CD1c-positive myeloid dendritic cell (primary cell): ENCODE results near the gene DPP6.
"Not testable (repeated sequence)": the region's sequence is repeated elsewhere in the genome, so short reads cannot be mapped to it uniquely, and the experiment has no call there.

Source experiments
- DNase-seq: peaks from one replicate; pipeline ENCODE4 v3.0.0-alpha.2; 2016; ENCODE audit errors: extremely low spot score

The DPP6 gene

DNA sequence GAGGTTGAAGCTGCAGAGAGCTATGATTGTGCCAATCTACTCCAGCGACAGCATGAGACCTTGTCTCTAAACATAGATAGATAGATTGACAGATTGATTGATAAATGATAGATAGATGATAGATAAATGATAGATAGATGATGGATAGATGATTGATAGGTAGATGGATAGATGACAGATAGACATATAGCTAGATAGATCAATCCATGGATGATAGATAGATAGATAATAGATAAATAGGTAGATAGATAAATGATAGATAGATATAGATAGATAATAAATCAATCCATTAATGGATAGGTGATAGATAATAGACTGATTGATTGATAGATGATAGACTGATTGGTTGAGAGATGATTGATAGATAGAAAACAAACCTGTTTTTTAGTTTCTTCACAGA lies 601.1 kb downstream of the DPP6 start:
- DNase-seq = no peak

DNA sequence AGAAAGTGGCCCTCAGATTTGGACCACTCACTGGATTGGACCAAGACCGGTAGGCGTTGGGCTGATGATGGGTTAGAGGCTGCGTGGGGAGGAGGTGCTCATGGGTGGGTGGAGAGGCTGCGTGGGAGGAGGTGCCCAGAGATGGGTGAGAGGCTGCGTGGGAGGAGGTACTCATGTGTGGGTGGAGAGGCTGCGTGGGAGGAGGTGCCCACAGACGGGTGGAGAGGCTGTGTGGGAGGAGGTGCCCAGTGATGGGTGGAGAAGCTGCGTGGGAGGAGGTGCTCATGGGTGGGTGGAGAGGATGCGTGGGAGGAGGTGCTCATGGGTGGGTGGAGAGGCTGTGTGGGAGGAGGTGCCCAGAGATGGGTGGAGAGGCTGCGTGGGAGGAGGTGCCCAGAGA lies 604.4 kb downstream of the DPP6 start:
- no peak for DNase-seq

DNA sequence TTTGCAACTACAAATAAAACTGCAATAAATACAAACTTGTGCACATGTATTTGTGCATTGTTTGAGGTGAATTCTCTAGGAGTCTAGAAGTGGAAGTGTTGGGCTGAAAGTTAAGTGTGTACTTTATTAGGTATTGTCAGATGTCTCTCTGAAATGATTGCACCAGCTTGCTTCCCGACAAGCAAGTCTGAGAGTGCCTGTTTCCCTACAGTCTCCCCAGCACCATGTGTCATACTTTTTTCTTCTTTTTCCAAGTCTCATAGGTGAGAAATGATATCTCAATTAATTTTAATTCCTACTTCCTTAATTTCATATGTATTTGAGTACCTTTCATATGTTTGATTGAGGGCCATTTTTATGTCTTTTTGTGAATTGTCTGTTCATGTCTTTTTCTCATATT lies 614.6 kb downstream of the DPP6 start:
- DNase-seq = no peak

DNA sequence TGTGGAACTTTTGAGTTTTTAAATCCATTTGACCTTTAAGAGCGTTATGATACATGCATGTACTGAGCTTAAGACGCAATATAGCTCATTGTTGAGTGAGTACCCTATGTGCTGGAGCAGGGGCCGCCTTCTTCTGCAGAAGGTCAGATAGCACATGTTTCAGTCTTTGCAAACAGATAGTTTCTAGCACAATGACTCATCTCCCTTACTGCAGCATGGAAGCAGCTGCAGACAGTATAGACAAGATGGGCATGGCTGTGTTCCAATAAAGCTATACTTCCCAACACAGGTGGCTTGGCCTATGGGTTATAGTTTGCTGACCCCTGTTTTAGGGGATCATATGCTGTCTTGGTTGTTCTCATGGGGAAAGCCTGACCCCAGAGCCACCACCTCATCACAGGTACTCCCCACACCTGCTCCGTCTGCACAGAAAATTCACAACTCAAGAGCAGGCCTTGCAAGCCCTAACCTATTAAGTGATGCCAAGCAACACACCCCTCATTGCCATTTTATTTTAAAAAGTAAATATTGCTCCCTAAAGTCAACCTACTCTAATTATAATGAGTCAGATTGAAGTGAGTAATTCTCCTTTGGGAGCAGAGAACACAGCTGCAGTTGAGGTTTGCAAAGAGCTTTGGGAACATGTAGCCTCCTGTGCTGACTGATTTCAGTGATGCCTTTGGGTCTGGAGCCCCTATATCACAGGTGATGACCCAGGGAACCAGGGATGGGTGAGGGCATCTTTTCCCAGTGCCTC lies 620.6 kb downstream of the DPP6 start:
- DNase-seq = no peak

DNA sequence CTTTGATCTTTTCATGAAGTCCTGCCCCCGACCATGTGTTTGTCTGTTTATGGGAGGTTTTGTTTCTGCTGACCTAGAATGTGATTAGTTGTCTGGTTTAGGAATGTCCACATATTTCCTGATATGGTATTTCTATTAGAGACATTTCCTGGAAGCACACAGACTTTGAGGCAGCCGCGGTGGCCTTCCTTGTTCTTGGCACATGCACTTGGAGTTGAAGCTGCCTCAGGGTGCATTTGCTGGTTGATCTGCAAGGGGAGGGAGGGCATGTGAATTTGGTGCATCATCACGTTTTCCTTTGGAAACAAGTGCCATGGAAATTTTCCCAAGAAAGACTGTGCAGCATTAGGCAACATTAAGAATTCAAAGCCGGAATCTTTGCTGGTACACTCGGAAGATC lies 622.0 kb downstream of the DPP6 start:
- DNase-seq = no peak

DNA sequence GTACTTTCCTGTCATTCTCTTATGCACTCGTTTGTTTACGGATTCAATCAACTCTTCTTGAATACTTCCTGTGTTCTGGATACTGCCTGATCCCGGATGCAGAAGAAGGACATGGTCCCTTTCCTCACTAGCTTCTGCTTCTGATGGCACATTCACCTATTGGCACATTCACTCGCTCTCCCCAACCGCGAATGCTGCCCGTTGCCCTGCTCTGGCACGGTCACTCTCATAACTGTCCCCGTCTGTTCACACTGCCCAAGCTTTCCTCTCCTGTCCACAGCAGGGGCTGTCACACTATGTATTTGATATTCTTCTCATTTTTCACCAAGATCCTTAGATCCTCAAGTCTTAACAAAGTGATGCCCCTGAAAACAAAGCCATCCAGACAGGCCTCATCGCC lies 623.4 kb downstream of the DPP6 start:
- no peak for DNase-seq

DNA sequence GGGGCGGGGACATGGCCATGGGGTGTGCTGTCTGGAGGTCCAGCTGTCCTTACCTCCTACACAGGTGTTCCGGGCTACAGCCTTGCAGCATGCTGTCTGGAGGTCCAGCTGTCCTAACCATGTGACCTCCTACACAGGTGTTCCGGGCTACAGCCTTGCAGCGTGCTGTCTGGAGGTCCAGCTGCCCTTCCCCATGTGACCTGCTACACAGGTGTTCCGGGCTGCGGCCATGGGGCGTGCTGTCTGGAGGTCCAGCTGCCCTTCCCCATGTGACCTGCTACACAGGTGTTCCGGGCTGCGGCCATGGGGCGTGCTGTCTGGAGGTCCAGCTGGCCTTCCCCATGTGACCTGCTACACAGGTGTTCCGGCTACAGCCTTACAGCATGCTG lies 623.8 kb downstream of the DPP6 start:
- not testable (repeated sequence) for DNase-seq

DNA sequence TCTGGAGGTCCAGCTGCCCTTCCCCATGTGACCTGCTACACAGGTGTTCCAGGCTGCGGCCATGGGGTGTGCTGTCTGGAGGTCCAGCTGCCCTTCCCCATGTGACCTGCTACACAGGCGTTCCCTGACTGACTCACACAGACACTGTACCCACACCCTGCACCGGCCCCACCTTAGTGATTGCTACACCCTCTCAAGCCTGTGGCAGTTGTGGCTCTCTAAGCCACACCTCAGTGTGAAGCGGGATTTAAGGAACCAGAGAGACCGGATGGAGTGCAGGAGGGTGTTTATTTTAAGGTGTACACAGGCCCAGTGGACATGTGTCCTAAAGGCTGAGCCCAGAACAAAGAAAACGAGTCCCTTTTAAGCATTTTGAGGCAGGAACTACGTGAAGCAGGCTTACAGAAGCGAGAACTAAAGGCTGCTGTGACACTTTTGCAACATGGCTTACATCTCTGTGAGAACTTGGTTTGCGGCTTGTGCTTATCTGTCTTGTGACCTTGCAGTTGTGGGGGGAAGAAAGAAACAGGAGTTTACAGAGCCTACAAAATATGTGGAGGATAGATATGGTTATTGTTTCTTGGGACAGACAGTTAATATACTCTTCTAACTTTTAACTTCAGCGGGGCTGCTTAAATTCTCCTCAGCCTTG lies 624.4 kb downstream of the DPP6 start:
- no peak for DNase-seq

DNA sequence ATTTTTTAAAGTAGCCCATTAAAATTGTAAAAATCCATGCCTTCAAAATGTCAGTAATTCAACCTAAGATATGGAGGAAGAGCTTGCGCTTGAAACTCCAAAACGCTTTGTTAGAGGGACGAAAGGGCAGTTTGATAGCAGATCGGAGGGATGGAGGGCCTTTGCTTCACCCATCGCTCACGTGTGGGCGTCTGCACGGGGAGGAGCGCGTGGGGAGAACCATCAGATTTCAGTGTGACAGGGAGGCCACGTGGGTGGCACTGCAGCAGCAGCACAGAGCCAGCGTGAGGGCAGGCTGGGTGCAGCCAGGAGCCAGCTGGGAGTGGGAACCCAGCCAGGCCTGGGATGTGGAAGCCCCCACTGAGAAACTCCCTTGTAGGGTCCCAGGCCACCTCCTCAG lies 625.3 kb downstream of the DPP6 start:
- no peak for DNase-seq

DNA sequence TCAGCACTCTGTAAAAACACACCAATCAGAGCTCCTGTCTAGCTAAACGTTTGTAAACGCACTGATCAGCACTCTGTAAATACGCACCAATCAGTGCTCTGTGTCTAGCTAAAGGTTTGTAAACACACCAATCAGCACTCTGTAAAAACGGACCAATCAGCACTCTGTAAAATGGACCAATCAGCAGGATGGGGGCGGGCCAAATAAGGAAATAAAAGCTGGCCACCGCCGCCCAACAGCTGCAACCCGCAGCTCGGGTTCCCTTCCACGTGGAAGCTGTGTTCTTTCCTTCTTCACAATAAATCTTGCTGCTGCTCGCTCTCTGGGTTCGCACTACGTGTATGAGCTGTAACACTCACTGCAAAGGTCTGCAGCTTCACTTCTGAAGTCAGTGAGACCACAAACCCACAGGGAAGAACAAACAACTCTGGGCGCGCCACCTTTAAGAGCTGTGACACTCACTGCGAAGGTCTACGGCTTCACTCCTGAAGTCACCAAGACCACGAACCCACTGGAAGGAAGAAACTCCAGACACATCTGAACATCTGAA lies 625.9 kb downstream of the DPP6 start:
- DNase-seq = not testable (repeated sequence)

DNA sequence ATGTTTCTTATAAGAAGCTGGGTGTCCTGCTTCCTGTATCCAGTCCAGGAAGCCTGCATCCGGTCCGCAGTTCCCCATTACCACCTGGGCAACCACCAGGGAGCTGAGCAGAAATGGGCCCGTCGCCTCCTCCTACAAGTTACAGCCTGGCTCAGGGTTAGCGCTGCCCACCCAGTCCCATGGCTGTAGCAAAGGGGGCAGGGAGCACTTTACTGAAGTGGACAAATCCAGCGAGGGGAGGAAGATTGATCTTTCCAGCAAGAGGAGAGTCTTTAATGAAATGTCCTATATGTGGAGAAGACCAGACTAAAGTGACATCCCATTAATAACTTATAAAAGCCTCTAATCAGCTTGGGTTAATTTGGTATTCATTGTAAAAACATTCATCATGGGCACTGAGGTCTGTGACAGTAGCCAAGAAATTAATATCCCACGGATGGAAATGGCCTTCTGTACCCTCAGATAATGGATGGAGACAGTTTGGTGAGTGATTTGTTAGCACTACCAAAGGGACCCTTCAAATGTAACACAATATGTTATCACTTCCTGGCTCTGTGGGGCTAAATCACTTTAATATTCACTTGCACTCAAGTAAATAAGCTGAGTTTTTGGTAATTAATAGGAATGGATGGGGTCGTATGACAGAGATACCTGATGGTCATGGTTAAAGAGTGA lies 627.3 kb downstream of the DPP6 start:
- DNase-seq = no peak

DNA sequence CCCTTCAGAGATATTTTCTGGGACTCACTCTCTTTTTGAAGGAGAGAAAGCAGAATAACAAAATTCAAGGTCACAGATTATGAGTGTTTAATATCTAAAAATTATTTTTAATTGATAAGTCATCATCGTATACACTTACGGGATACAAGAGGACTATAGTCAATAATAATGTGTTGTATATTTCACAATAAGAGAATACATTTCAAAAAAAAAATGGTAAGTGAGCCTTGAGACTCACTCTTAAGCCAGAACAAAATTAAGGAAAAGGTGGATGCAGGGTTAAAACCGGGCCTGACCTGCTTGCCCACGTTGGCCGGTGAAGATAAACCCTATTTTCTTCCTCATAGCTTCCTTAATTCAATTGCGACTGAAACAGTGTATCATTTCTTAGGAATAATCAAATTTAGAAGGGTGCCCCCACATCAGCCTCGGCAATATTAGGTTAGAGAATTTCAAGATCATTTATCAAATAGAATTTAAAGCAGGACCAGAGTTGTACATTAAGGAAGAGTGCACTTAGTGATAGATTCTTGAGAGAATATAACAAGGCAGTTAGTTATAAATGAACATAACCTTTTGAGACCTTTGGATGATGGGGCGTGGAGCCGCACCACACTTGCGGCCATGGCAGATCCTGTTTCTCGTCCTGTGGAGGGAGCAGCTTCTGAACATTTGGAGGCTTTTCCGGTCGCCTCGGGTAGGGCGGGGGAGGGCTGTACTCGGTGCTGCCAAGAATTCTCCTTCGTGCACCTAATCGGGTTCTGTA lies 628.9 kb downstream of the DPP6 start:
- DNase-seq = no peak

DNA sequence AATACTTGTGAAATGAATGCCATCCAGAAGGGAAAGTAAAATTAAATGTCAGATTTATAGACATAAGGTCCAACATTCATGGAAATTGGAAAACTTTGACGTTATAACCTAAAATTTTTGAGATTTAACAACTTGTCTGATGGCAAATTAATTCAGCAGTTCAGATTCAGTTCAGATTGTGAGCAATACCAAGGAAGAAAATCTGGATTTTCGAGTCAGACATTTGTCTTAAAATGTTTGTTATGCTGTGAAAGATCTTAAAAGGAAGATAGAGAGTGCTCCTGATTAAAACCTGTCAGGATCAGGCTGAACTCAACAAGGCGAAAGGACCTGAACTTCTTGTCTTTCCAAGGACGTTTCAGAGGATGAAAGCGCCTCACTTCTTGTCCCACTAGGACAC lies 629.8 kb downstream of the DPP6 start:
- DNase-seq = no peak

DNA sequence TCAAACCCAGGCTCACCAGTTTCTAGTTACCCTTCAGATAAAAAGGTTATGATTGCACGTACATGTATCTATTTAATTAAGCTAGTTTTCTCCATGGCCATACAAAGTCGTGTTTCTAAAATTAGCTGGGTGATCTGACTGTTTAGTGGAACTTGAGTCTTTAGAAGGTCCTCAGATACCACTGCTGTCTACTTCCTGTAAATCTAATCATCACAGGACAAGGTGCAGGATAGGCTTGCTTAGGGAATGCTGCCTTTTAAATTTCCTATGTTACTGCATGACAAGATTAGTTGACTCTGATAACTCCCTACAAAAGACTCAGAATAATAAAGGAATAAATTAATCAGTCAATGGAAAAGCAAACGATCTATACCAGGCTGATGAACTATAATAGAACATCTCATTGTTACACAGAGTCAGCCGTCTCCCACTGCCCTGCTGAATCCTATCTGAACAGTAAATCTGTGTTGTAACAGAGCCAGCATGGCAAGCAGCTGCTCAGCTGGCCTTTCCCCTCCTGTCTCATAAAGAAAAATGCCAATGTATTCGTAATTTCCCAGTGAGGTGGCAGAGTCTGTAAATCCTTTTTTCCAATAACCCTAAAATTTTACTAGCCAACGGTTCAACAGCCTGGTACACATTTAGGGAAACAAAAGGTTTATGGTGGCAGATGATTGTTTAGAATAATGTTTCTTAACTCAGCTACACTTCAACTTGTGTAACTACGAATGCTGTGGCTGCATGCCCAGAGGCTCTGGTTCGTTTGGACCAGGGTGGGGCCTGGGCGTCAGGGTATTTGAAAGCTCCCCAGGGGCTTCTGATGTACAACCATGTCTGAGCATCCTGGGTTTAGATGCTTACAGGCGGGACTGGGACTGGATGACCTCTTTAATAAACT lies 632.7 kb downstream of the DPP6 start:
- no peak for DNase-seq

DNA sequence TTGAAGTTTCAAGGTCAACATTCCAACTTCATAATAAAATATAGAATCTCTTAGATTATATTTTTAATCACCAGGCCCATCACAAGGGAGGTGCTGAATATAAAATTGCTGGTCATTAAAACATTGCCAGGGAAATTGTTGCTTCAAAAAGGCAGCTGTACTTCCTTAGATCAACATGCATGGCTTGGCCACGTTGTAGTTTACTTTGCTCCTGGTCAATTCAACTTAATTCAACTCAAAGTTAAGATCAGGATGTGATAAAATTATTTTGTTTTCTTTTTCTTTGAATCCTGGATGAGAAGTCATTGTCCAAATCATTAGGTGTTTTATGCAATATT lies 633.3 kb downstream of the DPP6 start:
- DNase-seq = no peak

DNA sequence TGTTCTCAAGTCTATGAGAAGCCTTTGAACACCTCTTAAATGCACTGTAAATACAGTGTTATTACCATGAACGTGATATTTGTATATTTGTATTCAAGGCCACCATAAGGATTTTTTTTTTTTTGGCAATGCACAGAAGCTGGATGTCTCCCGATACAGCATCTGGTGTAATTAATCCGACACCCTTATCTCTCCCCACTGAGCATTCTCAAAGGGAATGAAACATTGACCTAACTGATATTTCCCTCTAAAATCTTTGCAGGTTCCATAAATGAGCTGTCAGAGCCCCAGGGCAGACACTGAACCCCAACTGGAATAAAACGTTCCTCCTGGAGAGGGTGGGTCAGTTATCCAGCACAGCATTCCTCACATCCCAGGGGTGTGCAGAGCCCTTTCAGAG lies 634.1 kb downstream of the DPP6 start:
- DNase-seq = no peak

DNA sequence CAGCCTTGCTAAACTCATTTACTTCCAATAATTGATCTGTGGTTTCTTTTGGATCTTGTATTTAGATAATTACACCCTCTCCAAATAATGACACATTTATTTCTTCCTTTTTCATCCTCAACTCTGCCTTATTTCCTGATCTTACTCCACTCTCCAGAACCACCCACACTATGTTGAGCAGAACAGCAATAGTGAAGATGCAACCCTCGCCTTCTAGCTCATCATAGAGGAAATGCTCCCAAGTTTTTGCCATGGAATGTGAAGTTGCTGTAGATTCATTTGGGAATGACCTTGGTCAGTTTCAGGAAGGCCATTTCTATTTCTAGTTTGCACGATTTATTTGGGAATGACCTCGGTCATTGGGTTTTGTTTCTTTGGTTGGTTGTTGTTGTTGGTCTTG lies 636.8 kb downstream of the DPP6 start:
- no peak for DNase-seq

DNA sequence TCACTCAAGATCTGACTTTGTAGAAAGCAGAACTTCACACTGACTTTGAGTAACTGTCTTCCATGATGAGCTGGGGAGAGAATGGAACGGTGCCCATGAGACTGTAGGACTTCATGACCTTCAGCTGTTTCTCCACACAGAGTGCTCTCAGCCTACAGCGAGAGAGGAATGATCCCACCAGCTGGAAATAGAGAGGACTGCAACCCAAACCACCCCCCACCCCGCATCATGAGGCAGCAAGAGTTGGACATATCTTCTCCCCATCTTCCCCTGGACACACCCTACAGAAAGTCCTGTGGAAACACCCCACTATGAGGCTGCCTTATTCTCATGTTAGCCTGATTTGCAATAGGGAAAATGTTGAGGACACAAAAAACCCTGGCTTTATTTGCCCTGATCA lies 638.2 kb downstream of the DPP6 start:
- no peak for DNase-seq

DNA sequence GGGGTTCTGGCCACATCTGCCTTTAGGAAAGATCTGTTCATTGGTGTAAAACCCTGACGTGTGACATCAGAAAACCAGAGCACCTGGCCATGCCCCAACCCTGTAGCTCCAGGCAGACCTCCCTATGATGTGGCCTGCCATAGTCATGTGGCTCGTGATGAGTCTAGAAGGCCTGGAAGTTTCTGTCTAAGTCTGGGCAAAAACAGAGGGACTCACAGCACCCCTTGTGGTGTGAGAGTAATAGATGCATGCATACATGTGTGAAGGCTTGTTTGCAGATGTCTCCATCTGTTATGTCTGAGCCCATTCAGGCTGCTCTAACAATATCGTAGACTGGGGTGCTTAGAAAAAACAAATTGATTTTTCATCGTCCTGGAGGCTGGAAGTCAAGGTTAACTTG lies 641.5 kb downstream of the DPP6 start:
- DNase-seq = no peak

DNA sequence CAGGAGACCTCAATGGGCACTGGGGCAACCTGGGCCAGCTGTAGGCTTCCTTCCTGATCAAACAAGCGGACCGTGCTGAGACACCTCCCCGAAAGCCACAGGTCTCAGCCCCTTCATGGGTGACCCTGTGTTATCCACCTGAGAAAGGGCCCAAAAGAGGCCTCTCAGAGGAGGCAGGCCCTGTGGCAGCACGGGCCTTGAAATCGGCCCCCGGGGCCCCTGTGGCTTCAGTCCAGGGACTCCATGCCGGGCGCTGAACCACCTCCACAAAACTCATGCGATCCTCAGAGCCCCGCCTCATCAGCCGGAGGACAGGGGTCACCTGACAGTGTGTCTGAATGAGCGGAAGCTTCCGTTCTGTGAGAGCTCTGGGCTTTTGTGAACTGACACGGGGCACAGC lies 643.6 kb downstream of the DPP6 start:
- DNase-seq = no peak

DNA sequence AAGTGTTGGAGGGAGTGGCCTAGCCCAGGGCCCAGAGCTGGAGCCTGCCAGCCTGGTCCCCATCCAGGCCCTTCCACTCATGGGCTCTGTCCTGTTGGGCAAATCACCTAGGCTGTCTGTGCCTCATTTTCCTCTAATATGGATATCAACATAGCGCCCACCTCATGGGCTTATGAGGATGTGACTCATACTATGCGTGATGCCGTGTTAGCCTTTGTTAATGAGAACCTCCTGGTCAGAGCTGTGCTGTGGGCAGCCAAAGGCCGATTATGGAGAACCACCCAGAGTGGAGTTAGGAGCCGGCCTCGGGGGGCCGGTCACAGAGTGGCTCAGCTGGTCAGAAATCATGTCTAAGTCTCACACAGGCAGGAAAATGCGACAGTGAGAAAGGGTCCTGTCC lies 644.4 kb downstream of the DPP6 start:
- DNase-seq = no peak
